GM18502 (cell line): Measurements from ENCODE around the gene SH3TC2.

ENCODE experiments used
- ATAC-seq: cut with Tn5 transposase; IDR thresholded peaks from one replicate; pipeline ENCODE4 v1.9.1; 2021; ENCODE audit warnings: mild to moderate bottlenecking; ENCODE audit not compliant: unreplicated experiment, poor library complexity

The SH3TC2 gene

GRCh38 chr5:148976569-148977381, 86.1 kb downstream of the SH3TC2 start:
- ATAC-seq, result no peak

- no peak for ATAC-seq
Measured at GRCh38 chr5:148974642-148975327, 88.1 kb downstream of the SH3TC2 start.

- no peak for ATAC-seq
Measured at GRCh38 chr5:148973455-148973854, 89.4 kb downstream of the SH3TC2 start.

GRCh38 chr5:148972974-148973374, 89.9 kb downstream of the SH3TC2 start:
- no peak for ATAC-seq

- ATAC-seq, result no peak
Measured at GRCh38 chr5:148972396-148972795, 90.5 kb downstream of the SH3TC2 start.

- ATAC-seq, result no peak
Measured at GRCh38 chr5:148970876-148971275, 92.0 kb downstream of the SH3TC2 start.

GRCh38 chr5:148970228-148970627, 92.6 kb downstream of the SH3TC2 start:
- ATAC-seq, result no peak

- ATAC-seq, result no peak
Measured at GRCh38 chr5:148969291-148969690, 93.6 kb downstream of the SH3TC2 start.

- no peak for ATAC-seq
Measured at GRCh38 chr5:148968311-148968710, 94.6 kb downstream of the SH3TC2 start.

- no peak for ATAC-seq
Measured at GRCh38 chr5:148967783-148968182, 95.1 kb downstream of the SH3TC2 start.

GRCh38 chr5:148966938-148967337, 95.9 kb downstream of the SH3TC2 start:
- ATAC-seq, result no peak

GRCh38 chr5:148966348-148966747, 96.5 kb downstream of the SH3TC2 start:
- ATAC-seq, result no peak

GRCh38 chr5:148965511-148966265, 97.2 kb downstream of the SH3TC2 start:
- ATAC-seq, result no peak

- peak; percentile 79 for ATAC-seq
Measured at GRCh38 chr5:148963664-148964063, 99.2 kb downstream of the SH3TC2 start.

GRCh38 chr5:148962761-148963324, 100.0 kb downstream of the SH3TC2 start:
- no peak for ATAC-seq

GRCh38 chr5:148962200-148962550, 100.7 kb downstream of the SH3TC2 start:
- no peak for ATAC-seq

GRCh38 chr5:148961261-148962199, 101.3 kb downstream of the SH3TC2 start:
- ATAC-seq, result no peak

- ATAC-seq, result no peak
Measured at GRCh38 chr5:148960070-148960769, 102.6 kb downstream of the SH3TC2 start.

- ATAC-seq, result peak; percentile 67
Measured at GRCh38 chr5:148957591-148958202, 105.2 kb downstream of the SH3TC2 start.
